Adrenal gland (tissue), 12 donors: ENCODE results near the gene MPP2. TPM values are rescaled to one million over a fixed set of nuclear protein-coding genes. Genes with fewer than 3 reads are reported as not detected.

ENCODE experiments used
- DNase-seq, 7 donors: peaks; one replicate each; pipeline ENCODE4 v3.0.0-alpha.2; 2019 to 2020
- H3K27ac ChIP-seq, 5 donors: fragments of 200-600 bp; sonication (generic) in 4 of 5; 1 replicate in 3 of 5; 2 replicates in 2 of 5; pipeline versions ENCODE4 v1.5.1 to v1.8.0; 2016 to 2020; ENCODE audit warnings: mild to moderate bottlenecking in 1 of 5
- H3K27me3 ChIP-seq: fragments of 200-600 bp; 2 replicates; pipeline ENCODE4 v1.8.0; 2021
- H3K36me3 ChIP-seq, 2 donors: fragments of 200-600 bp; replicated peaks in 1 of 2; 1 replicate in 1 of 2; 2 replicates in 1 of 2; pipeline versions ENCODE4 v1.5.1 to v1.8.0; 2018 to 2022
- H3K4me1 ChIP-seq, 2 donors: fragments of 200-600 bp; replicated peaks in 1 of 2; 1 replicate in 1 of 2; 2 replicates in 1 of 2; pipeline versions ENCODE4 v1.5.1 to v1.8.0; 2018 to 2021
- H3K4me3 ChIP-seq, 4 donors: fragments of 200-600 bp; sonication (generic) in 3 of 4; one replicate each; pipeline ENCODE4 v1.5.1; 2016 to 2018
- H3K9me3 ChIP-seq, 3 donors: fragments of 200-600 bp; sonication (generic) in 1 of 3; replicated peaks in 1 of 3; 1 replicate in 2 of 3; 2 replicates in 1 of 3; pipeline versions ENCODE4 v1.5.1 to v1.8.0; 2016 to 2021
- POLR2A ChIP-seq, 2 donors: fragments of 450-650 bp; IDR thresholded peaks; one replicate each; pipeline ENCODE4 v1.6.1; 2017; ENCODE audit warnings: antibody characterized with exemption in 2 of 2, mild to moderate bottlenecking in 2 of 2, moderate library complexity in 1 of 2
- WGBS, 4 donors: extraction: QIAGEN DNeasy Blood & Tissue Kit in 2 of 4; methylation state at CpG; one replicate each; pipeline versions ENCODE4 v1.1.5 to v1.1.7; 2013 to 2017; 5-methylcytosine and 5-hydroxymethylcytosine counted together
- intact Hi-C, 2 donors: fragments of 100-400 bp; cut with DNase I; formaldehyde crosslinking; loops; one replicate each; pipeline versions ENCODE4 v1.14.1 to v1.15.0; 2022 to 2023
- polyA plus RNA-seq, 3 donors: library from polyadenylated mRNA; stranded (reverse); fragments of 200-250 nt in 2 of 3; fragments of 350-450 nt in 1 of 3; fragmentation: Illumina TruSeq in 1 of 3; extraction: RNeasy Lipid Tissue Mini Kit (QIAGEN cat#74804) in 1 of 3; gene quantifications; one replicate each; pipeline ENCODE4 v1.2.3, GENCODE V29; 2013 to 2014
- total RNA-seq, 9 donors: library from RNA; depleted of rRNA in 4 of 9; stranded (reverse); fragments of >200 nt in 4 of 9; fragments of 120-200 nt in 1 of 9; fragmentation: NEBNext Ultra II Directional in 1 of 9; extraction: Animal tissue kit (Norgen Biotek cat#: 25700) in 1 of 9; gene quantifications; one replicate each; pipeline versions ENCODE4 v1.1.0 to v1.2.4, GENCODE V29; 2013 to 2023
- TF ChIP-seq, protein P1 (sequence below), 6 experiments: fragments of 450-650 bp in 4 of 6; fragments of 200-600 bp in 2 of 6; sonication (generic) in 1 of 6; IDR thresholded peaks; 1 replicate in 5 of 6; 2 replicates in 1 of 6; pipeline versions ENCODE4 v1.5.1 to v1.8.0; 2016 to 2021; ENCODE audit warnings: antibody characterized with exemption in 6 of 6, mild to moderate bottlenecking in 2 of 6, moderate library complexity in 1 of 6
- donor health status: healthy with polysubstance abuse.
- donor health status: Bipolar disorder and iron deficiency.
- donor health status: DM: yes; HTN: yes; CAD: no.
- donor health status: DM: no; HTN: no; CAD: no.
- donor health status: DM: no; HTN: no; CAD: no.
- donor health status: DM: yes; HTN: yes; CAD: no.

The MPP2 gene
- total and polyA plus RNA-seq, 12 donors = 0.29 to 16.0 (median 2.4) TPM

GRCh38 chr17:43913584-43913983, 6.2 kb upstream of the MPP2 start:
- H3K36me3 ChIP-seq = no peaks in the 10 kb centered on the region
- no peaks in the 10 kb centered on the region for H3K4me1 ChIP-seq
- DNase-seq = no peak
- intact Hi-C loops = no loop called here
- TF ChIP-seq, protein P1, sequence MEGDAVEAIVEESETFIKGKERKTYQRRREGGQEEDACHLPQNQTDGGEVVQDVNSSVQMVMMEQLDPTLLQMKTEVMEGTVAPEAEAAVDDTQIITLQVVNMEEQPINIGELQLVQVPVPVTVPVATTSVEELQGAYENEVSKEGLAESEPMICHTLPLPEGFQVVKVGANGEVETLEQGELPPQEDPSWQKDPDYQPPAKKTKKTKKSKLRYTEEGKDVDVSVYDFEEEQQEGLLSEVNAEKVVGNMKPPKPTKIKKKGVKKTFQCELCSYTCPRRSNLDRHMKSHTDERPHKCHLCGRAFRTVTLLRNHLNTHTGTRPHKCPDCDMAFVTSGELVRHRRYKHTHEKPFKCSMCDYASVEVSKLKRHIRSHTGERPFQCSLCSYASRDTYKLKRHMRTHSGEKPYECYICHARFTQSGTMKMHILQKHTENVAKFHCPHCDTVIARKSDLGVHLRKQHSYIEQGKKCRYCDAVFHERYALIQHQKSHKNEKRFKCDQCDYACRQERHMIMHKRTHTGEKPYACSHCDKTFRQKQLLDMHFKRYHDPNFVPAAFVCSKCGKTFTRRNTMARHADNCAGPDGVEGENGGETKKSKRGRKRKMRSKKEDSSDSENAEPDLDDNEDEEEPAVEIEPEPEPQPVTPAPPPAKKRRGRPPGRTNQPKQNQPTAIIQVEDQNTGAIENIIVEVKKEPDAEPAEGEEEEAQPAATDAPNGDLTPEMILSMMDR (IDR thresholded peaks at IDR 0.05) = no peak
- no peak for TF ChIP-seq POLR2A (IDR thresholded peaks at IDR 0.05)
- no peaks in the 10 kb centered on the region for H3K9me3 ChIP-seq
- no peak overlapping the region for H3K4me3 ChIP-seq
- H3K27ac ChIP-seq = no peak overlapping the region
- 64 to 91% (median 78%) methylated on average over 4 to 6 of the region's 6 CpGs for WGBS, 4 donors
- peaks cover under 1% of the 10 kb centered on the region for H3K27me3 ChIP-seq

- no peaks in the 10 kb centered on the region for H3K9me3 ChIP-seq
- DNase-seq = no peak
- no peak overlapping the region for H3K4me3 ChIP-seq
- no peaks in the 10 kb centered on the region for H3K36me3 ChIP-seq
- peaks cover 0 to 5% of the 10 kb centered on the region in 2 donors for H3K4me1 ChIP-seq
- WGBS, 4 donors = 48 to 64% (median 60%) methylated on average over 4 of the region's 4 CpGs
- no peaks in the 10 kb centered on the region for H3K27me3 ChIP-seq
- no peak overlapping the region for H3K27ac ChIP-seq
- TF ChIP-seq POLR2A (IDR thresholded peaks at IDR 0.05) = no peak
- TF ChIP-seq, protein P1 (IDR thresholded peaks at IDR 0.05) = no peak
- intact Hi-C loops = no loop called here
Measured at GRCh38 chr17:43912635-43913304, 5.4 kb upstream of the MPP2 start.

- Histone ChIP-seq H3K27me3 (peaks cover 4% of the 10 kb centered on the region), H3K4me1 (peaks cover 0 to 5% of the 10 kb centered on the region in 2 donors), H3K9me3 (no peaks in the 10 kb centered on the region), H3K27ac (no peak overlapping the region), H3K4me3 (no peak overlapping the region), H3K36me3 (no peaks in the 10 kb centered on the region)
- DNase-seq = no peak
- 59 to 70% (median 66%) methylated on average over 7 to 8 of the region's 8 CpGs for WGBS, 4 donors
- no peak for TF ChIP-seq POLR2A (IDR thresholded peaks at IDR 0.05)
- TF ChIP-seq, protein P1 (IDR thresholded peaks at IDR 0.05) = no peak
- intact Hi-C loops = no loop called here
Measured at GRCh38 chr17:43911904-43912303, 4.6 kb upstream of the MPP2 start.

GRCh38 chr17:43909537-43910231, 2.3 kb upstream of the MPP2 start:
- Histone ChIP-seq H3K4me3 (no peak overlapping the region), H3K9me3 (no peaks in the 10 kb centered on the region), H3K27ac (no peak overlapping the region), H3K4me1 (peaks cover 8 to 16% of the 10 kb centered on the region in 2 donors), H3K27me3 (peaks cover 22% of the 10 kb centered on the region), H3K36me3 (no peaks in the 10 kb centered on the region)
- no peak for DNase-seq
- 51 to 61% (median 56%) methylated on average over 7 of the region's 7 CpGs for WGBS, 4 donors
- intact Hi-C loops = no loop called here
- no peak for TF ChIP-seq POLR2A (IDR thresholded peaks at IDR 0.05)
- TF ChIP-seq, protein P1 (IDR thresholded peaks at IDR 0.05) = no peak
